ENCODE measurements around the gene TSPAN16. TPM values are rescaled to one million over a fixed set of nuclear protein-coding genes. Genes with fewer than 3 reads are reported as not detected.

The TSPAN16 gene
- total RNA-seq, 3 donors from 2014 or later (not counting 1 experiment from before 2014, with no cell fraction given): not detected

- Histone ChIP-seq H3K9me3 (ENCODE audit: control insufficient read depth, insufficient read depth, low read length) (no peaks in the 10 kb centered on the region), H3K4me1 (ENCODE audit: control insufficient read depth, insufficient read depth, low read length) (peaks cover 28% of the 10 kb centered on the region), H3K4me3 (ENCODE audit: low read length) (no peak overlapping the region), H3K27ac (ENCODE audit: low read length) (no peak overlapping the region), H3K27me3 (ENCODE audit: control insufficient read depth, insufficient read depth, low read length) (no peaks in the 10 kb centered on the region), H3K36me3 (ENCODE audit: control insufficient read depth, insufficient read depth, low read length) (no peaks in the 10 kb centered on the region)
- no peak for ATAC-seq
- no peak for DNase-seq
- Mint-ChIP-seq H3K4me3 (no peak overlapping the region), H3K4me1 (peaks cover 41 to 47% of the 10 kb centered on the region in 2 donors), H3K36me3 (no peaks in the 10 kb centered on the region), H3K27me3 (ENCODE audit: low read depth in 2 of 2) (no peaks in the 10 kb centered on the region), H3K27ac (peak overlapping the region; percentile 44 to 90), H3K9me3 (no peaks in the 10 kb centered on the region)
- no peak for TF ChIP-seq CTCF (IDR thresholded peaks at IDR 0.05)
- intact Hi-C loops (cut with micrococcal nuclease): no loop called here
- 73% methylated on average over 12 of the region's 14 CpGs for WGBS (ENCODE audit: insufficient coverage)
Measured at GRCh38 chr19:11321191-11322126, 25.5 kb downstream of the TSPAN16 start.

GRCh38 chr19:11322269-11323024, 26.5 kb downstream of the TSPAN16 start:
- Histone ChIP-seq H3K27ac (ENCODE audit: low read length) (no peak overlapping the region), H3K27me3 (ENCODE audit: control insufficient read depth, insufficient read depth, low read length) (no peaks in the 10 kb centered on the region), H3K36me3 (ENCODE audit: control insufficient read depth, insufficient read depth, low read length) (no peaks in the 10 kb centered on the region), H3K4me1 (ENCODE audit: control insufficient read depth, insufficient read depth, low read length) (peaks cover 24% of the 10 kb centered on the region), H3K4me3 (ENCODE audit: low read length) (no peak overlapping the region), H3K9me3 (ENCODE audit: control insufficient read depth, insufficient read depth, low read length) (no peaks in the 10 kb centered on the region)
- no peak for ATAC-seq
- WGBS (ENCODE audit: insufficient coverage): 69% methylated on average over 6 of the region's 7 CpGs
- no peak for DNase-seq
- H3K36me3 Mint-ChIP-seq: no peaks in the 10 kb centered on the region
- peaks cover 35 to 40% of the 10 kb centered on the region in 2 donors for H3K4me1 Mint-ChIP-seq
- H3K27ac Mint-ChIP-seq: peak overlapping the region; percentile 44 to 90
- no peaks in the 10 kb centered on the region for H3K9me3 Mint-ChIP-seq
- no peak for TF ChIP-seq CTCF (IDR thresholded peaks at IDR 0.05)
- intact Hi-C loops (cut with micrococcal nuclease): no loop called here
- no peak overlapping the region for H3K4me3 Mint-ChIP-seq
- H3K27me3 Mint-ChIP-seq (ENCODE audit: low read depth in 2 of 2): no peaks in the 10 kb centered on the region

- Histone ChIP-seq H3K4me1 (ENCODE audit: control insufficient read depth, insufficient read depth, low read length) (peaks cover 21% of the 10 kb centered on the region), H3K4me3 (ENCODE audit: low read length) (no peak overlapping the region), H3K27me3 (ENCODE audit: control insufficient read depth, insufficient read depth, low read length) (no peaks in the 10 kb centered on the region), H3K36me3 (ENCODE audit: control insufficient read depth, insufficient read depth, low read length) (no peaks in the 10 kb centered on the region), H3K9me3 (ENCODE audit: control insufficient read depth, insufficient read depth, low read length) (no peaks in the 10 kb centered on the region), H3K27ac (ENCODE audit: low read length) (peak overlapping the region; percentile 82)
- H3K4me3 Mint-ChIP-seq: peak overlapping the region; percentile 64
- H3K36me3 Mint-ChIP-seq: no peaks in the 10 kb centered on the region
- H3K4me1 Mint-ChIP-seq: peaks cover 26 to 31% of the 10 kb centered on the region in 2 donors
- DNase-seq: no peak
- no peaks in the 10 kb centered on the region for H3K9me3 Mint-ChIP-seq
- no peak for TF ChIP-seq CTCF (IDR thresholded peaks at IDR 0.05)
- 53% methylated on average over 4 of the region's 5 CpGs for WGBS (ENCODE audit: insufficient coverage)
- intact Hi-C loops (cut with micrococcal nuclease): no loop called here
- H3K27me3 Mint-ChIP-seq (ENCODE audit: low read depth in 2 of 2): no peaks in the 10 kb centered on the region
- H3K27ac Mint-ChIP-seq: peak overlapping the region; percentile 88 to 90
- ATAC-seq: no peak
Measured at GRCh38 chr19:11323601-11324078, 27.7 kb downstream of the TSPAN16 start.

All from natural killer cell (primary cell).